Right lobe of liver (tissue), 6 donors: ENCODE data around the gene STXBP4. TPM values are rescaled to one million over a fixed set of nuclear protein-coding genes. Genes with fewer than 3 reads are reported as not detected.

ENCODE experiments used
- ATAC-seq, 4 donors: fragments of 200-7000 bp; cut with Tn5 transposase; one replicate each; pipeline ENCODE4 v1.9.1; 2020; ENCODE audit warnings: mild to moderate bottlenecking in 4 of 4, moderate library complexity in 4 of 4
- DNase-seq, 3 donors: peaks; one replicate each; pipeline ENCODE4 v3.0.0-alpha.2; 2020
- H3K27ac ChIP-seq, 3 donors: fragments of 200-600 bp; one replicate each; pipeline ENCODE4 v1.8.0; 2022
- H3K27me3 ChIP-seq, 2 donors: fragments of 200-600 bp; one replicate each; pipeline ENCODE4 v1.8.0; 2022
- H3K36me3 ChIP-seq, 4 donors: fragments of 200-600 bp; sonication (generic) in 1 of 4; one replicate each; pipeline versions ENCODE4 v1.5.1 to v1.8.0; 2017 to 2022; ENCODE audit warnings: control low read depth in 1 of 4
- H3K4me1 ChIP-seq, 4 donors: fragments of 200-600 bp; sonication (generic) in 1 of 4; one replicate each; pipeline versions ENCODE4 v1.5.1 to v1.8.0; 2017 to 2022; ENCODE audit warnings: control low read depth in 1 of 4
- H3K4me3 ChIP-seq, 3 donors: fragments of 200-600 bp; one replicate each; pipeline ENCODE4 v1.8.0; 2022
- H3K9me3 ChIP-seq, 4 donors: fragments of 200-600 bp; sonication (generic) in 1 of 4; one replicate each; pipeline versions ENCODE4 v1.5.1 to v1.8.0; 2017 to 2022; ENCODE audit warnings: control low read depth in 1 of 4
- CTCF ChIP-seq, 4 donors: fragments of 200-600 bp in 3 of 4; fragments of 450-650 bp in 1 of 4; IDR thresholded peaks; one replicate each; pipeline versions ENCODE4 v1.5.1 to v1.8.0; 2016 to 2022; ENCODE audit warnings: antibody characterized with exemption in 4 of 4, mild to moderate bottlenecking in 2 of 4
- POLR2A ChIP-seq: fragments of 450-650 bp; IDR thresholded peaks from one replicate; pipeline ENCODE4 v1.6.1; 2017; ENCODE audit warnings: antibody characterized with exemption, mild to moderate bottlenecking
- WGBS: methylation state at CpG from one replicate; pipeline ENCODE4 v1.1.6; 2018; ENCODE audit warnings: low coverage, low lambda C conversion rate; ENCODE audit not compliant: insufficient coverage; ENCODE audit errors: missing lambda C conversion rate; 5-methylcytosine and 5-hydroxymethylcytosine counted together
- intact Hi-C, 2 donors: fragments of 100-400 bp; cut with DNase I; formaldehyde crosslinking; loops; one replicate each; pipeline versions ENCODE4 v1.11.2 to v1.14.1; 2022
- total RNA-seq, 6 experiments: library from RNA; depleted of rRNA in 2 of 6; stranded (reverse); fragments of >200 nt in 2 of 6; fragmentation: NEBNext Ultra II Directional in 3 of 6; extraction: Animal tissue kit (Norgen Biotek cat#: 25700) in 3 of 6; gene quantifications; one replicate each; pipeline versions ENCODE4 v1.1.0 to v1.2.4, GENCODE V29; 2016 to 2023
- donor health status: DM: no; HTN: yes; CAD: no.
- donor health status: DM: no; HTN: no; CAD: no.
- donor health status: DM: no; HTN: no; CAD: no.
- donor health status: DM: no; HTN: yes; CAD: no.
- donor health status: DM: no; HTN: yes; CAD: no.

Gene STXBP4
- total RNA-seq, 6 experiments from 2014 or later = 2.2 to 14.8 (median 3.7) TPM

- Histone ChIP-seq H3K27me3 (no peaks in the 10 kb centered on the region), H3K27ac (no peak overlapping the region), H3K4me3 (no peak overlapping the region), H3K9me3 (no peaks in the 10 kb centered on the region), H3K4me1 (no peaks in the 10 kb centered on the region), H3K36me3 (no peaks in the 10 kb centered on the region)
- intact Hi-C loops = no loop called here
- TF ChIP-seq POLR2A = no peak
- no peak for TF ChIP-seq CTCF (IDR thresholded peaks at IDR 0.05)
- ATAC-seq (no peak), DNase-seq (no peak)
These were observed 14.7 kb downstream of the STXBP4 start for GRCh38 chr17:54983260-54983659.

GRCh38 chr17:54985476-54985875 is 16.9 kb downstream of the STXBP4 start:
- Histone ChIP-seq H3K27ac (no peak overlapping the region), H3K4me1 (no peaks in the 10 kb centered on the region), H3K36me3 (no peaks in the 10 kb centered on the region), H3K4me3 (no peak overlapping the region), H3K27me3 (no peaks in the 10 kb centered on the region), H3K9me3 (no peaks in the 10 kb centered on the region)
- no peak for TF ChIP-seq POLR2A
- intact Hi-C loops = no loop called here
- ATAC-seq (no peak), DNase-seq (no peak)
- WGBS = 71% methylated on average over 1 of the region's 1 CpG

GRCh38 chr17:54990118-54990517 is 21.6 kb downstream of the STXBP4 start:
- ATAC-seq (no peak), DNase-seq (no peak)
- 92% methylated on average over 3 of the region's 4 CpGs for WGBS
- H3K4me1 ChIP-seq = no peaks in the 10 kb centered on the region
- no peaks in the 10 kb centered on the region for H3K36me3 ChIP-seq
- no peaks in the 10 kb centered on the region for H3K27me3 ChIP-seq
- intact Hi-C loops = loop anchor here (10.0 kb wide), 2 partner anchors 355 to 365 kb away; no protein-coding TSS in a partner anchor
- H3K9me3 ChIP-seq = no peaks in the 10 kb centered on the region
- H3K27ac ChIP-seq = no peak overlapping the region
- H3K4me3 ChIP-seq = no peak overlapping the region
- no peak for TF ChIP-seq CTCF (IDR thresholded peaks at IDR 0.05)
- no peak for TF ChIP-seq POLR2A

GRCh38 chr17:54991567-54991966 is 23.0 kb downstream of the STXBP4 start:
- 0% methylated on average over 1 of the region's 1 CpG for WGBS
- DNase-seq (no peak), ATAC-seq (no peak)
- Histone ChIP-seq H3K27me3 (no peaks in the 10 kb centered on the region), H3K36me3 (no peaks in the 10 kb centered on the region), H3K4me3 (no peak overlapping the region), H3K4me1 (no peaks in the 10 kb centered on the region), H3K9me3 (no peaks in the 10 kb centered on the region), H3K27ac (no peak overlapping the region)
- intact Hi-C loops = loop anchor here (10.0 kb wide), 2 partner anchors 353 to 363 kb away; no protein-coding TSS in a partner anchor
- no peak for TF ChIP-seq CTCF (IDR thresholded peaks at IDR 0.05)
- no peak for TF ChIP-seq POLR2A

GRCh38 chr17:54992797-54993639 is 24.5 kb downstream of the STXBP4 start:
- H3K9me3 ChIP-seq = no peaks in the 10 kb centered on the region
- ATAC-seq = peak; percentile 75 to 82 (median 79)
- H3K36me3 ChIP-seq = no peaks in the 10 kb centered on the region
- H3K27ac ChIP-seq = no peak overlapping the region
- H3K4me3 ChIP-seq = no peak overlapping the region
- intact Hi-C loops = loop anchor here (10.0 kb wide), 2 partner anchors 352 to 362 kb away; no protein-coding TSS in a partner anchor
- 77% methylated on average over 8 of the region's 8 CpGs for whole genome bisulfite sequencing
- H3K27me3 ChIP-seq = no peaks in the 10 kb centered on the region
- DNase-seq = no peak
- no peaks in the 10 kb centered on the region for H3K4me1 ChIP-seq
- TF ChIP-seq CTCF (IDR thresholded peaks at IDR 0.05) = peak; percentile 54 to 68 (median 67)
- no peak for TF ChIP-seq POLR2A
